ENCODE data around the gene ELMO1. TPM values are rescaled to one million over a fixed set of nuclear protein-coding genes. Genes with fewer than 3 reads are reported as not detected.

The ELMO1 gene
- polyA plus RNA-seq, 1 donor (not counting 4 experiments of a cell fraction or from before 2014, with no cell fraction given), result not detected

DNA sequence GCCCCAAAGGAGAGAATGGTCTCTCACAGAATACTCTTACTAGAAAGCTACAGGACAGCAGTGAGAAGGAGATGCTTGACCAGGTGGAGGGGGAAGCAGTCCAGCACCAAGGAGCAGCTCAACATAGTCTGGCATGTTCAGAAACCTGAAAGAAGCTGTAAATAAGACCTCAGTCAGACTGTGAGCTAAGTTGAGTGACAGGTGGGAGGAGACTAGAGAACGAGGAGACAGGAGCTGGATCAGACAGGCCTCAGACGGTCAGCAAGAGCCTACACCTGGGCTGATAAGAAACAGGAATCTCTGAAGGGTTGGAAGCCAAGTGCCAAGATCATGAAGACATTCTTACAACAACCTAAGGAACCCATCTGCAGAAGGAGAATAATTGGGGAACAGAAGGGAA, 54.5 kb downstream of the ELMO1 start:
- TF ChIP-seq, protein P1, sequence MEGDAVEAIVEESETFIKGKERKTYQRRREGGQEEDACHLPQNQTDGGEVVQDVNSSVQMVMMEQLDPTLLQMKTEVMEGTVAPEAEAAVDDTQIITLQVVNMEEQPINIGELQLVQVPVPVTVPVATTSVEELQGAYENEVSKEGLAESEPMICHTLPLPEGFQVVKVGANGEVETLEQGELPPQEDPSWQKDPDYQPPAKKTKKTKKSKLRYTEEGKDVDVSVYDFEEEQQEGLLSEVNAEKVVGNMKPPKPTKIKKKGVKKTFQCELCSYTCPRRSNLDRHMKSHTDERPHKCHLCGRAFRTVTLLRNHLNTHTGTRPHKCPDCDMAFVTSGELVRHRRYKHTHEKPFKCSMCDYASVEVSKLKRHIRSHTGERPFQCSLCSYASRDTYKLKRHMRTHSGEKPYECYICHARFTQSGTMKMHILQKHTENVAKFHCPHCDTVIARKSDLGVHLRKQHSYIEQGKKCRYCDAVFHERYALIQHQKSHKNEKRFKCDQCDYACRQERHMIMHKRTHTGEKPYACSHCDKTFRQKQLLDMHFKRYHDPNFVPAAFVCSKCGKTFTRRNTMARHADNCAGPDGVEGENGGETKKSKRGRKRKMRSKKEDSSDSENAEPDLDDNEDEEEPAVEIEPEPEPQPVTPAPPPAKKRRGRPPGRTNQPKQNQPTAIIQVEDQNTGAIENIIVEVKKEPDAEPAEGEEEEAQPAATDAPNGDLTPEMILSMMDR (optimal IDR thresholded peaks at IDR 0.05 in 1 of 3, IDR thresholded peaks at IDR 0.05 in 1 of 3, conservative IDR thresholded peaks at IDR 0.05 in 1 of 3; ENCODE audit: extremely low read depth in 1 of 3, insufficient read depth in 2 of 3, low read length in 3 of 3), result no peak
- no peak for TF ChIP-seq EZH2 (IDR thresholded peaks at IDR 0.05; ENCODE audit: low read length)
- Histone ChIP-seq H3K9me3 (ENCODE audit: control insufficient read depth, low read depth, low read length) (no peaks in the 10 kb centered on the region), H3K4me1 (ENCODE audit: control insufficient read depth, extremely low read depth, insufficient read depth, low read length) (no peaks in the 10 kb centered on the region), H3K36me3 (ENCODE audit: control insufficient read depth in 2 of 2, extremely low read depth in 1 of 2, insufficient read depth in 2 of 2, low read length in 2 of 2) (no peaks in the 10 kb centered on the region), H4K20me1 (ENCODE audit: control insufficient read depth, extremely low read depth, insufficient read depth, low read length) (no peaks in the 10 kb centered on the region), H3K4me3 (ENCODE audit: control insufficient read depth in 2 of 3, extremely low read depth in 1 of 3, insufficient read depth in 2 of 3, low read depth in 1 of 3, low read length in 3 of 3) (no peak overlapping the region), H3K27ac (ENCODE audit: control insufficient read depth, insufficient read depth, low read length) (no peak overlapping the region), H2AFZ (ENCODE audit: control insufficient read depth, low read length) (no peak overlapping the region), H3K4me2 (ENCODE audit: control insufficient read depth, extremely low read depth, insufficient read depth, low read depth, low read length) (no peak overlapping the region), H3K9ac (ENCODE audit: control insufficient read depth, extremely low read depth, insufficient read depth, low read length) (no peak overlapping the region), H3K9me1 (ENCODE audit: control insufficient read depth, extremely low read depth, insufficient read depth, low read length) (no peaks in the 10 kb centered on the region), H3K79me2 (ENCODE audit: control insufficient read depth, insufficient read depth, low read length) (no peaks in the 10 kb centered on the region), H3K27me3 (ENCODE audit: control insufficient read depth, extremely low read depth, insufficient read depth, low read length) (no peaks in the 10 kb centered on the region)
- FAIRE-seq (no peak), DNase-seq (ENCODE audit: low read depth, low spot score) (no peak)
- dilution Hi-C loops (cut with MboI; ENCODE audit: extremely low pct_ligation_motif_present, low sequenced_read_pairs), result no loop called here

DNA sequence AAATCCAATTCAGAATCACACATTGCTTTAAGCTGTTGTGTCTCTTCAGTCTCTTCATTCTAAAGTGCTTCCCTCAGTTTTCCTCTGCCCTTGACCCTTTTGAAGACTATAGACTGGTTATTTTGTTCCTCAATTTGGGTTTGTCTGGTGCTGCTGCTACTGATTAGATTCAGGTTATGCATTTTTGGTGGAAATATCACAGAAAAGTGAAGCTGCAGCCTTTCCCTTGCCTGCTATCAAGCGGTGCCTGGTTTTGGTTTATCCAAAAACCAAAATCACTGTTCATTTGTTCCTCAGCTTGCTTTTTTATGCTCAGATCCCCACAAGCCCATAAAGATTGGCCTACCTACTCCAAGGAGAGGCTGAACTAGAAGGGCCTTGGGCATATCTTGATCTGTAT, 55.2 kb downstream of the ELMO1 start:
- Histone ChIP-seq H3K79me2 (ENCODE audit: control insufficient read depth, insufficient read depth, low read length) (no peaks in the 10 kb centered on the region), H2AFZ (ENCODE audit: control insufficient read depth, low read length) (no peak overlapping the region), H3K4me2 (ENCODE audit: control insufficient read depth, extremely low read depth, insufficient read depth, low read depth, low read length) (no peak overlapping the region), H4K20me1 (ENCODE audit: control insufficient read depth, extremely low read depth, insufficient read depth, low read length) (no peaks in the 10 kb centered on the region), H3K9ac (ENCODE audit: control insufficient read depth, extremely low read depth, insufficient read depth, low read length) (no peak overlapping the region), H3K4me3 (ENCODE audit: control insufficient read depth in 2 of 3, extremely low read depth in 1 of 3, insufficient read depth in 2 of 3, low read depth in 1 of 3, low read length in 3 of 3) (no peak overlapping the region), H3K9me3 (ENCODE audit: control insufficient read depth, low read depth, low read length) (no peaks in the 10 kb centered on the region), H3K27me3 (ENCODE audit: control insufficient read depth, extremely low read depth, insufficient read depth, low read length) (no peaks in the 10 kb centered on the region), H3K27ac (ENCODE audit: control insufficient read depth, insufficient read depth, low read length) (no peak overlapping the region), H3K36me3 (ENCODE audit: control insufficient read depth in 2 of 2, extremely low read depth in 1 of 2, insufficient read depth in 2 of 2, low read length in 2 of 2) (no peaks in the 10 kb centered on the region), H3K4me1 (ENCODE audit: control insufficient read depth, extremely low read depth, insufficient read depth, low read length) (no peaks in the 10 kb centered on the region), H3K9me1 (ENCODE audit: control insufficient read depth, extremely low read depth, insufficient read depth, low read length) (no peaks in the 10 kb centered on the region)
- TF ChIP-seq EZH2 (IDR thresholded peaks at IDR 0.05; ENCODE audit: low read length), result no peak
- TF ChIP-seq, protein P1 (optimal IDR thresholded peaks at IDR 0.05 in 1 of 3, IDR thresholded peaks at IDR 0.05 in 1 of 3, conservative IDR thresholded peaks at IDR 0.05 in 1 of 3; ENCODE audit: extremely low read depth in 1 of 3, insufficient read depth in 2 of 3, low read length in 3 of 3), result no peak
- DNase-seq (ENCODE audit: low read depth, low spot score) (no peak), FAIRE-seq (no peak)
- dilution Hi-C loops (cut with MboI; ENCODE audit: extremely low pct_ligation_motif_present, low sequenced_read_pairs), result no loop called here

Data from keratinocyte (primary cell).